ENCODE measurements around the gene CGB5.

DNA sequence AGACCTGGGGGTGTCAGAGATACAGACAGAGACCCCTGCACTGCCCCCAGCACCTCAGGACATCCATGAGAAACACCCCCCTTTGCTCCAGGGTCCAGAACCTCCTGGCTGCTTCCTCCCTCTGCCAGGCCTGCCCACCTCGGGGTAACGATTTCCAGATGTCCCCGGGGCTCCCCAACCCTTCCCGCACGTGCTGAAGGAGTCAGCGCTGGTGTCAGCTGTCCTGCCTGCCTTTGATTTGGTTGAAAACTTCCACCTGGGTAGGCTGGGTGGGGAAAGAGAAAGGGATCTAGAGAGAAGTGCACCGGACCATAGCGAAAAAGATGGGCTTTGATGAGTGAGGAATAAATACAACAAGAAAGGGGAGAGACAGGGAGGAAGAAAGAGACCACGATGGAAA is 15.4 kb downstream of the CGB5 start:
- no peak for TF ChIP-seq CTCF (conservative IDR thresholded peaks at IDR 0.05; ENCODE audit: low read depth, low read length)
- no peak for TF ChIP-seq EZH2 (IDR thresholded peaks at IDR 0.05; ENCODE audit: borderline replicate concordance, low read depth, low read length, poor library complexity, severe bottlenecking)

Data from A673 (cell line).